ENCODE results near the gene SMIM27. TPM values are rescaled to one million over a fixed set of nuclear protein-coding genes. Genes with fewer than 3 reads are reported as not detected.

The SMIM27 gene, protein sequence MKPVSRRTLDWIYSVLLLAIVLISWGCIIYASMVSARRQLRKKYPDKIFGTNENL
- 2.3 and 2.8 TPM in 2 replicates for total RNA-seq

DNA sequence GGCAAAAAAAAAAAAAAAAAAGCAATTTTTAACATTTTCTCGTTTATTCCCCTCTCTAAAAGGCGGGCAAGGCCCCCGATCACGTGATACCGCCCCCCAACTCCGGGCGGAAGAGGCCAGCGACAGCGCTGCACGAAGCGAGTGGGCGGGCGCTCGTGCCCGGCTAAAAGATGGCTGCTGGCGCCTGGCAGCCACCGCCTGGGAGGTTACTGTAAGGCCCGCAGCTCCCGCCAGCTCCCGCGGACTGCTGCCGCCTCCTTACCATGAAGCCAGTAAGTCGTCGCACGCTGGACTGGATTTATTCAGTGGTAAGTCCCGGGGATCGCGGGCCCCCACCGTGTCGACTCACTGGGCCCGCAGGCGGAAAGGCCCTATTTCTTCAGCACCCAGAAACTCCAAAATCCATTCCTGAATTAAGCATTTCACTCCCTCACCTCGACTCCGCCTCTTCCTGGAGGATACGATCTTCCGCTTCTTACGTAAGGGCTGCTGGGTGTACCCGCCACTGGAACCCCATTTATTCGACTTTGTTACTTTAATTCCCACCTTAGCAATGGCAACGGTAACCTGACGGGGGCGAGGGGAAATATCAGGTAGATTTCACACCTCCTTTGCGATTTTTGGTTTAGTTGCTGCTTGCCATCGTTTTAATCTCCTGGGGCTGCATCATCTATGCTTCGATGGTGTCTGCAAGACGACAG is at the start of gene SMIM27, which contains the start of gene TOPORS:
TSS of gene SMIM27 (plus strand) at position 156 of the 701 bp plus-strand sequence. CDS start at position 264, 108 bp downstream.
TSS of gene TOPORS (minus strand) at position 415 of the 701 bp plus-strand sequence. CDS start at position 265, 150 bp downstream.

DNA sequence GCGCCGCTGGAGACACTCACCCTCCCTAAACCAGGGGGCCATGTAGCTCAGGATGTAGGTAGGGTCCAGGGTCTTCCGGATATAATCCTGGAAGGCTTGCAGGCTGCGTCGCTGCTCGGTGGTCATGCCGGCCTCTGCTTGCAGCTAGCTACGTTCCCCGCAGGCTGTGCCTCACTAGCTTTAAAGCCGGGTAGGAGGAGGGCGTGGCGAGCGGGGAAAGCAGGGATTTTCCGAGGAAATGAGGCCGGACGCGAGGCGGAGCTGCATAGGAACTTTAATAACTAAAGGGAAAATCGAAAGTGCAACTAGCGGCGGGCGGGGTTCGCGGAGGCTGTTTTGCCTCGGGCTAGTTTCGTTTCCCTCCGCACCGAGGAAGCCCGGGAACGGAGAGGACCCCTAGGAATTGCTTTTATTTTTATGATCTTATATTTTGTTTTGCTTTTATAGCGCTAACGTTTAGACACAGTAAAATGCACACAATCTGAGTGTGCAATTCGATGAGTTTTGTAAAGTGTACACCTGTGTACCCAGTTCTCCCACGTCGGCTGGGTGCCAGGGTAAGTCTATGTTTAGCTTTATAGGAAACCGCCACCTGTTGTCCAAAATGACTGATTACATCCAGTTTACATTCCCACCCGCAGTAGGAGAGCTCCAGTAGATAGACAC is 26.0 kb upstream of the SMIM27 start, which contains the start of gene RIGI:
TSS of gene RIGI (minus strand) at position 156 of the 666 bp plus-strand sequence. CDS start at position 126, 30 bp downstream.

DNA sequence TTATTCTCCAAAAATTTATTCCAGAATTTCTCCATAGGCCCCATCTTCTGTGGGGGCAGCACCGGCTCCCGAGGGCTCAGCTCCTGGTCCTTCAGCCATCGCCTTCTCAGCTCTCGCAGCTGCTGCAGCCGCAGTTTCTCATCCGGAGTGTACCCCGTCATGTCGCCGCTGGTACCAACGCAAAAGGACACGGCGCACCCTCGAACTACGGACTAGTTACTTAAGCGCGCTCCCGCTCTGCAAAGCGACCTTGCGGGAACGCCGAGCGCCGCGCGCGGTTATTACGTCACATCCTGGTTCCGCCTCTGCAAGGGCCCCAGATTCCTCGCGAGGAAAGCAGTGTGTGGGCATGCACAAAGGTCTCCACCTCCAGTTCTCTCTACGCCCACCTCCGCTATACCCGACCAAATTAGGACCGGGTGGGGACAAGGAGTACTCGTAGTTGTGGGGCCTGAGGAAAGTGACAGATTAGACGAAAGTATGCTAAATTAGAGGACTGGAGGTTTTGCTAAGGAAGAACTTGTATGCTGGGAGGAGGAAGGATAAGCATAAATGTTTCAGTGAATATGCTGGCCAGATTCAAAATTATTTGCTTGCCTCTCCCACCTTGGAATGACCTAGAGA is 20.9 kb downstream of the SMIM27 start, which contains the start of gene NDUFB6:
TSS of gene NDUFB6 (minus strand) at position 260 of the 624 bp plus-strand sequence. CDS start at position 161, 99 bp downstream.

Other genes starting within 250 kb of the SMIM27 start
- 63.0 and 73.8 TPM in 2 replicates for gene ACO1, start 167.7 kb upstream of the SMIM27 start, total RNA-seq
- 6.9 and 8.6 TPM in 2 replicates for gene RIGI, start 26.1 kb upstream of the SMIM27 start, total RNA-seq
- 33.8 and 35.8 TPM in 2 replicates for gene TOPORS, start 259 bp downstream of the SMIM27 start, total RNA-seq
- gene NDUFB6, start 20.8 kb downstream of the SMIM27 start, total RNA-seq = 58.5 and 64.1 TPM in 2 replicates
- gene TAF1L, start 83.3 kb downstream of the SMIM27 start, total RNA-seq = under 0.01 TPM in 2 replicates
- gene TMEM215, start 231.2 kb downstream of the SMIM27 start, total RNA-seq = not detected in 2 replicates

All from aortic smooth muscle cell (primary cell).